HepG2 (cell line): ENCODE measurements around the gene FURIN. TPM values are rescaled to one million over a fixed set of nuclear protein-coding genes. Genes with fewer than 3 reads are reported as not detected.

ENCODE experiments used
- DNMT1 ChIP-seq: sonication (generic); formaldehyde crosslinking; IDR thresholded peaks from 2 replicates; pipeline ENCODE4 v1.5.1; 2020; ENCODE audit warnings: mild to moderate bottlenecking, missing genetic modification reagents
- HNRNPUL1 ChIP-seq: fragments of 200-400 bp; formaldehyde crosslinking; IDR thresholded peaks from 2 replicates; pipeline ENCODE4 v1.6.1; 2017; ENCODE audit warnings: low read depth, mild to moderate bottlenecking, low read length, moderate library complexity
- MYNN ChIP-seq: sonication (generic); formaldehyde crosslinking; IDR thresholded peaks from 2 replicates; pipeline ENCODE4 v1.4.0; 2020; ENCODE audit warnings: mild to moderate bottlenecking, low read depth, missing genetic modification reagents
- SIX4 ChIP-seq: sonication (generic); formaldehyde crosslinking; IDR thresholded peaks from 2 replicates; pipeline ENCODE4 v1.4.0; 2020; ENCODE audit warnings: missing genetic modification reagents
- ZNF274 ChIP-seq: sonication (generic); formaldehyde crosslinking; IDR thresholded peaks from 2 replicates; pipeline ENCODE4 v1.5.1; 2020; ENCODE audit warnings: mild to moderate bottlenecking, missing genetic modification reagents
- ZNF350 ChIP-seq: sonication (generic); formaldehyde crosslinking; IDR thresholded peaks from 2 replicates; pipeline ENCODE4 v1.4.0; 2020; ENCODE audit warnings: mild to moderate bottlenecking, low read depth, missing genetic modification reagents, borderline replicate concordance
- ZNF407 ChIP-seq: sonication (generic); formaldehyde crosslinking; IDR thresholded peaks from one replicate; pipeline ENCODE4 v1.5.1; 2020; ENCODE audit warnings: mild to moderate bottlenecking, missing genetic modification reagents; ENCODE audit errors: not compliant biosample characterization
- polyA plus RNA-seq, 8 experiments: library from polyadenylated mRNA; depleted of rRNA in 3 of 8; stranded (reverse) in 7 of 8; unstranded in 1 of 8; fragments of >200 nt; fragmentation: Illumina TruSeq in 4 of 8; extraction: Trizol in 4 of 8; gene quantifications; 2 replicates each; pipeline versions ENCODE4 v1.2.1 to v1.2.3, GENCODE V29; 2011 to 2016; ENCODE audit warnings: low read depth in 4 of 8, missing spikeins in 1 of 8, mixed read lengths in 1 of 8; ENCODE audit not compliant: insufficient read depth in 1 of 8
- total RNA-seq, 5 experiments: library from RNA; depleted of rRNA; stranded (reverse); fragments of >200 nt; fragmentation: Illumina TruSeq; extraction: Trizol; gene quantifications; 2 replicates each; pipeline ENCODE4 v1.2.3, GENCODE V29; 2016; ENCODE audit warnings: low read depth in 1 of 5
- TF ChIP-seq, protein P1 (sequence below): sonication (generic); formaldehyde crosslinking; IDR thresholded peaks from 2 replicates; pipeline ENCODE4 v1.5.0; 2020; ENCODE audit warnings: missing genetic modification reagents

FURIN gene
- total and polyA plus RNA-seq, 2 of the 13 experiments (the other 11 are each of a cell fraction or from before 2014, with no cell fraction given) = 15.2 to 17.4 TPM

DNA sequence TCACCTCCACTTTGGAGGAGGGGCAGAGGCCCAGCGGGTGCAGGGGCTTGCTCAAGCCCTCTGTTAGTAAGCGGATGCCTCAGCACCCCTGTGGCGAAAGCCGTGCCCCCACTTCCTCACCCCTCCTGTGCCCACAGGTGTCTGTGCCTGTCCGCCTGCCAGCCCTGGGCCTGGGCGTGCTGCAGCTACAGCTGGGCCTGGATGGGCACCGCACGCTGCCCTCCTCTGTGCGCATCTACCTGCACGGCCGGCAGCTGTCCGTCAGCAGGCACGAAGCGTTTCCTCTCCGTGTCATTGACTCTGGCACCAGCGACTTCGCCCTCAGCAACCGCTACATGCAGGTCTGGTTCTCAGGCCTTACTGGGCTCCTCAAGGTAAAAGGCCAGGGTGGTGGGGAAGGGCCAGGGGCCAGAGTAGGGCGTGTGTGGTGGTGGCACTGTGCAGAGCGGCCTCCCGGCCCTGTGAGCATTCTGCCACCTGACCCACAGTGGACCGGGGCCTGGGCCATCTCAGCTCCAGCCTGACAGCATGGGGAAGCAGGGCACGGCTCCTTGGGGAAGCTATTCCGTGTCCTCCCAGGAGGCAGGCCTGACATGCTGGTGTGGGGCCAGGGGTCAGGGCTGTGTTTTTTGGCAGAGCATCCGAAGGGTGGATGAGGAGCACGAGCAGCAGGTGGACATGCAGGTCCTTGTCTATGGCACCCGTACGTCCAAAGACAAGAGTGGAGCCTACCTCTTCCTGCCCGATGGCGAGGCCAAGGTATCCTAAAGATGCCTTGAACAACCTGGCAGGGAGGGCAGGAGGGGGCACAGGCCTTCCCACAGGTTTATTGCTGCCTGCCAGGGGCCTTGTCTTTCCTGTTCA is 43.8 kb downstream of the FURIN start (continued):
- no peak for TF ChIP-seq ZNF407 (CRISPR knock-in tag)
- no peak for TF ChIP-seq MYNN
- TF ChIP-seq, protein P1, sequence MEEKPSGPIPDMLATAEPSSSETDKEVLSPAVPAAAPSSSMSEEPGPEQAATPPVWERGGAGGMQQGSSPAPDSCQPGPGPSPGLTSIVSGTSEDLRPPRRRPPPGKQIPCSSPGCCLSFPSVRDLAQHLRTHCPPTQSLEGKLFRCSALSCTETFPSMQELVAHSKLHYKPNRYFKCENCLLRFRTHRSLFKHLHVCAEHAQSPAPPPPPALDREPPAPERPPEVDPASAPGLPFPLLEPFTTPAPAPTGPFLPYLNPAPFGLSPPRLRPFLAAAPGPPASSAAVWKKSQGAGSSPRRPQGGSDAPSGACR (CRISPR knock-in tag) = no peak
- no peak for TF ChIP-seq ZNF350
- no peak for TF ChIP-seq ZNF274 (CRISPR knock-in tag)
- no peak for TF ChIP-seq SIX4
- TF ChIP-seq HNRNPUL1 = no peak
- no peak for TF ChIP-seq DNMT1
